ENCODE measurements around the gene PAX5. TPM values are rescaled to one million over a fixed set of nuclear protein-coding genes. Genes with fewer than 3 reads are reported as not detected.

The PAX5 gene
- total RNA-seq, 2 donors from 2014 or later: 0.52 TPM; not detected in 1

DNA sequence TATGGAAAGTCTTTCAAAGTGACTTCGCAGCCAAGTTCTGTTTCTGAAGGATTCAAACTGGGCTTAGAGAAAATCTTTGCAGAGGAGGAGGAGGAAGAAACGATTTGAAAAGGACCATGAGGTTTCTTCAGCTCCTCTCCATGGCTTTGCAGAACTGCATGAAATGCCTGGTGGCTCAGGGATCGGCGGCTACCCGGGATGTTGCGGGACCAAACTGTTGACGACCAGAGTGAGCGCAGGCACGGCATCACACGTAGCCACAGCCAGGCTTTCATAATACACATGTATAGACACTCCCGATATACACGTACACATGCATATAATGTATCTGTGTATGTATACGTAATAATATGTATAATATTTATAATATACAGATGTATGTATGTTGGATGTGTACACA lies 180.0 kb downstream of the PAX5 start:
- 55 to 64% methylated on average over 13 of the region's 13 CpGs for WGBS, 2 donors
- Histone ChIP-seq H3K27me3 (no peaks in the 10 kb centered on the region), H3K27ac (no peak overlapping the region), H3K4me3 (no peak overlapping the region), H3K9me3 (no peaks in the 10 kb centered on the region), H3K4me1 (no peaks in the 10 kb centered on the region), H3K36me3 (replicated peaks in 1 of 2; ENCODE audit: insufficient read depth in 1 of 2, low read depth in 2 of 2) (no peaks in the 10 kb centered on the region)
- TF ChIP-seq POLR2A (IDR thresholded peaks at IDR 0.05): no peak
- TF ChIP-seq, protein P1, sequence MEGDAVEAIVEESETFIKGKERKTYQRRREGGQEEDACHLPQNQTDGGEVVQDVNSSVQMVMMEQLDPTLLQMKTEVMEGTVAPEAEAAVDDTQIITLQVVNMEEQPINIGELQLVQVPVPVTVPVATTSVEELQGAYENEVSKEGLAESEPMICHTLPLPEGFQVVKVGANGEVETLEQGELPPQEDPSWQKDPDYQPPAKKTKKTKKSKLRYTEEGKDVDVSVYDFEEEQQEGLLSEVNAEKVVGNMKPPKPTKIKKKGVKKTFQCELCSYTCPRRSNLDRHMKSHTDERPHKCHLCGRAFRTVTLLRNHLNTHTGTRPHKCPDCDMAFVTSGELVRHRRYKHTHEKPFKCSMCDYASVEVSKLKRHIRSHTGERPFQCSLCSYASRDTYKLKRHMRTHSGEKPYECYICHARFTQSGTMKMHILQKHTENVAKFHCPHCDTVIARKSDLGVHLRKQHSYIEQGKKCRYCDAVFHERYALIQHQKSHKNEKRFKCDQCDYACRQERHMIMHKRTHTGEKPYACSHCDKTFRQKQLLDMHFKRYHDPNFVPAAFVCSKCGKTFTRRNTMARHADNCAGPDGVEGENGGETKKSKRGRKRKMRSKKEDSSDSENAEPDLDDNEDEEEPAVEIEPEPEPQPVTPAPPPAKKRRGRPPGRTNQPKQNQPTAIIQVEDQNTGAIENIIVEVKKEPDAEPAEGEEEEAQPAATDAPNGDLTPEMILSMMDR (IDR thresholded peaks at IDR 0.05): no peak
- DNase-seq (no peak), ATAC-seq (no peak)
- intact Hi-C loops (cut with DNase I): no loop called here

DNA sequence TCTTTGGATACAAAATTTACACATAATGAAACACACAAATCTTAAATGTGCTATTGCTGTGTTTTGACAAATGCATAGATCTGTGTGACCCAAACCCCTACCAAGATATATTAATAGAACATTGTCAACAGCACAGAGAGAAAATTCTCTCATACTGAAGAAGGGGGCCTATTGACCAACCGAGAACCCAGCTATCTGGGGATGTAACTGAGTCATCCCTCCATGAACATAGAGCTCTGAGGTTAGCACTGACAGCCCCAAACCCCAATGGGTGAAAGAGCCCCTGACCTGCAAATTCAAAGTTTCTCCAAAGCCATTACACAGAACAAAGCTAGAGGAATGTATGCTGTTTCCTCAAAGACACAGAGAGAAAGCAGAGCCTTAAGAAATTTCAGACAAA lies 180.8 kb downstream of the PAX5 start:
- ATAC-seq: no peak
- H3K9me3 ChIP-seq: no peaks in the 10 kb centered on the region
- 65 to 68% methylated on average over 1 of the region's 1 CpG for WGBS, 2 donors
- H3K27ac ChIP-seq: no peak overlapping the region
- no peaks in the 10 kb centered on the region for H3K4me1 ChIP-seq
- H3K27me3 ChIP-seq: no peaks in the 10 kb centered on the region
- intact Hi-C loops (cut with DNase I): no loop called here
- no peak for TF ChIP-seq POLR2A (IDR thresholded peaks at IDR 0.05)
- TF ChIP-seq, protein P1 (IDR thresholded peaks at IDR 0.05): no peak
- no peaks in the 10 kb centered on the region for H3K36me3 ChIP-seq (replicated peaks in 1 of 2; ENCODE audit: insufficient read depth in 1 of 2, low read depth in 2 of 2)
- no peak overlapping the region for H3K4me3 ChIP-seq
- no peak for DNase-seq

DNA sequence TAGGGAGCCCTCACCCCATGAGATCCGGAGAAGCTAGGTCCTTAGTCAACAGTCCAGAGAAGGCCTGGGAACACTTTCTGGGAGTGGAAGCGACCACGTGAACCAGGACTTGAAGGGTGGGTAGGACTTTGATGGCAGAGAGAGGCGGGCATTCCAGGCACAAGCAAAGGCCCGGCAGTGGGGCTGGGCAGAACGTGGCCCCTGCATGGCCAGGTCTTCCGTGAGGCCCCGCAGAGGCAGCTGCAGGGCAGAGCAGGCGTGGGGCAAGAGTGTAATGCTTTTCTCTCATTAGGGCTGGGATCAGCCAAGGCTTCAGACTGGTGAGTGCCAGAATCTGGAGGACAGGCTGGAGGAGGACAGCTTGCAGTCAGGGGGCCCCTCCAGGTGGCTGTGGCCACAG lies 184.1 kb downstream of the PAX5 start:
- no peaks in the 10 kb centered on the region for H3K4me1 ChIP-seq
- intact Hi-C loops (cut with DNase I): no loop called here
- H3K27me3 ChIP-seq: no peaks in the 10 kb centered on the region
- no peak overlapping the region for H3K4me3 ChIP-seq
- WGBS, 2 donors: 79 to 87% methylated on average over 8 to 9 of the region's 9 CpGs
- ATAC-seq (no peak), DNase-seq (no peak)
- no peaks in the 10 kb centered on the region for H3K36me3 ChIP-seq (replicated peaks in 1 of 2; ENCODE audit: insufficient read depth in 1 of 2, low read depth in 2 of 2)
- TF ChIP-seq, protein P1 (IDR thresholded peaks at IDR 0.05): no peak
- TF ChIP-seq POLR2A (IDR thresholded peaks at IDR 0.05): no peak
- no peak overlapping the region for H3K27ac ChIP-seq
- no peaks in the 10 kb centered on the region for H3K9me3 ChIP-seq

DNA sequence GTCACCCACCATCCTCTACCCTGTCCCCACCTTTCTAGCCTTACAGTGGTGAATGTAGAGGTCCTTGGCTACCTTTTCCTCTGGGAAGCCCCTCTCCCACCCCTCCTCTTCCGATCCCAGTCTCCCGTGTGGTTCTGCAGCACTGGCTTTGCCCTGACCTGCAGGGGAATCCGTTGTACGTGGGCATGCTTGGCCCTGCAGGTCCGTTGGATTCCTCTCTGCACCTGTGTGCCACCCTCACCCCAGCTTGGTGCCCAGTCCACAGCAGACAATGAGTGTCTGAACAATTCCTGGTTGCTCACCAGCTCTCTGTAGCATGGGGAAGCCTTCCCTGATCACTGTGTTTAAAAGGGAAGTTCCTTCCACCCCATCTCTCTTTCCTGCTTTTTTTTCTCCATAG lies 185.1 kb downstream of the PAX5 start:
- no peaks in the 10 kb centered on the region for H3K4me1 ChIP-seq
- no peaks in the 10 kb centered on the region for H3K9me3 ChIP-seq
- no peak overlapping the region for H3K27ac ChIP-seq
- H3K36me3 ChIP-seq (replicated peaks in 1 of 2; ENCODE audit: insufficient read depth in 1 of 2, low read depth in 2 of 2): no peaks in the 10 kb centered on the region
- H3K4me3 ChIP-seq: no peak overlapping the region
- DNase-seq (no peak), ATAC-seq (no peak)
- intact Hi-C loops (cut with DNase I): no loop called here
- 78 to 95% methylated on average over 5 of the region's 5 CpGs for WGBS, 2 donors
- TF ChIP-seq, protein P1 (IDR thresholded peaks at IDR 0.05): no peak
- no peak for TF ChIP-seq POLR2A (IDR thresholded peaks at IDR 0.05)
- H3K27me3 ChIP-seq: no peaks in the 10 kb centered on the region

DNA sequence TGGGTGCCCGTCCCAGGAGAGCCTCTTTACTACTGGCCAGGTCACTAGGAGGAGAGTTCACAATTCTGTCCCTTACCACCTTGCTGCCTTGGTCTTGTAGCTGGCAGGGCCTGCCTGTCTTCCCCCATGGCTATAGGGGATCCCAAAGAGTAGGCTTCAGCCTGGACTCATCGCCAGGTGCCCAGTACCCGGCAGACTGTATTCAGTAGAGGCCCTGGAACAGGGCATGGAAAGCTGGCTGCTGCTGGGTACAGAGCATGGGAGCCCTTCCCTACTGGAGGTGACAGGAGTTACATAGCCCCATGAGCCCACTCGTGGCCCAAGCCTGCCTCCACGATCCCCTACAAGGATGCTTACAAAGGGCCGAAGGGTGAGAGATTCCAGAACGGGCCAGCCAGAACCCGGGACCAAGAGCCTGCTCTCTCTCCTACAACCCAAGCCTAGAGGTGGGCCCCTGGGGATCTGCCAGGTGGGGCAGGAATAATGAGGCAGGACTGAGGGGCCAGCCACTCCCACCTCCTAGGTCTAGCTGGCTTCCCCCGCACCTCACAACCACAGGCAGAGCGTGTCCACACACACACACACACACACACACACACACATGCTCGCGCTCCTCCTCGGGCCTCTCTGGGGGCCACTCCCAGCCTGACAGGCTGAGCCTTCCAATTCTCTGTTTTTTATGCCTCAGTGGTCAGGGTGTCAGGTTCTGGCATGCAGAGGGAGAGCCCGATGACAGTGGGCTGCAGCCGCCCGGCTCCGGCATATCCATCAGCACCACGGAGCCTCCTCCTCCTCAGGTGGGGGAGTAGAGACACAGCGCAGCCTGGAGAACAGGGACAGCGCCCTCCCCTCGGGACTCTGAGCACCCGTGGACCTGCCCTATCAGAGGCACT lies 186.0 kb downstream of the PAX5 start:
- no peak for DNase-seq
- no peaks in the 10 kb centered on the region for H3K9me3 ChIP-seq

More for the DNA sequence above, 186.0 kb downstream of the PAX5 start:
- intact Hi-C loops (cut with DNase I): no loop called here
- ATAC-seq: no peak
- H3K4me3 ChIP-seq: no peak overlapping the region
- no peaks in the 10 kb centered on the region for H3K36me3 ChIP-seq (replicated peaks in 1 of 2; ENCODE audit: insufficient read depth in 1 of 2, low read depth in 2 of 2)
- no peaks in the 10 kb centered on the region for H3K27me3 ChIP-seq
- H3K4me1 ChIP-seq: no peaks in the 10 kb centered on the region
- TF ChIP-seq, protein P1 (IDR thresholded peaks at IDR 0.05): no peak
- TF ChIP-seq POLR2A (IDR thresholded peaks at IDR 0.05): no peak
- H3K27ac ChIP-seq: no peak overlapping the region
- 42 to 43% methylated on average over 12 to 17 of the region's 22 CpGs for WGBS, 2 donors
